Measurements from ENCODE around the gene UST.

UST gene

GRCh38 chr6:148924226-148925012 lies 177.6 kb downstream of the UST start:
- DNase-seq (ENCODE audit: low read depth) = no peak
- Histone ChIP-seq H3K9me3 (ENCODE audit: control insufficient read depth, low read length) (peaks cover under 1% of the 10 kb centered on the region), H3K27me3 (replicated peaks; ENCODE audit: control insufficient read depth, insufficient read depth, low read length) (no peaks in the 10 kb centered on the region), H3K9ac (ENCODE audit: low read length) (no peak overlapping the region), H3K4me1 (ENCODE audit: control insufficient read depth, insufficient read depth, low read length) (peaks cover 3% of the 10 kb centered on the region), H3K36me3 (ENCODE audit: control insufficient read depth, insufficient read depth, low read length, severe bottlenecking) (no peaks in the 10 kb centered on the region), H3K4me3 (ENCODE audit: low read length) (no peak overlapping the region)

GRCh38 chr6:148925701-148926100 lies 178.9 kb downstream of the UST start:
- Histone ChIP-seq H3K9ac (ENCODE audit: low read length) (no peak overlapping the region), H3K4me3 (ENCODE audit: low read length) (no peak overlapping the region), H3K36me3 (ENCODE audit: control insufficient read depth, insufficient read depth, low read length, severe bottlenecking) (no peaks in the 10 kb centered on the region), H3K4me1 (ENCODE audit: control insufficient read depth, insufficient read depth, low read length) (peaks cover 3% of the 10 kb centered on the region), H3K9me3 (ENCODE audit: control insufficient read depth, low read length) (no peaks in the 10 kb centered on the region), H3K27me3 (replicated peaks; ENCODE audit: control insufficient read depth, insufficient read depth, low read length) (no peaks in the 10 kb centered on the region)
- DNase-seq (ENCODE audit: low read depth) = no peak

GRCh38 chr6:148926478-148926877 lies 179.6 kb downstream of the UST start:
- Histone ChIP-seq H3K4me1 (ENCODE audit: control insufficient read depth, insufficient read depth, low read length) (peaks cover 3% of the 10 kb centered on the region), H3K27me3 (replicated peaks; ENCODE audit: control insufficient read depth, insufficient read depth, low read length) (no peaks in the 10 kb centered on the region), H3K36me3 (ENCODE audit: control insufficient read depth, insufficient read depth, low read length, severe bottlenecking) (no peaks in the 10 kb centered on the region), H3K4me3 (ENCODE audit: low read length) (no peak overlapping the region), H3K9me3 (ENCODE audit: control insufficient read depth, low read length) (no peaks in the 10 kb centered on the region), H3K9ac (ENCODE audit: low read length) (no peak overlapping the region)
- peak; percentile 16 for DNase-seq (ENCODE audit: low read depth)

GRCh38 chr6:148927586-148927985 lies 180.8 kb downstream of the UST start:
- H3K27me3 ChIP-seq (replicated peaks; ENCODE audit: control insufficient read depth, insufficient read depth, low read length) = no peaks in the 10 kb centered on the region
- H3K9ac ChIP-seq (ENCODE audit: low read length) = no peak overlapping the region
- H3K36me3 ChIP-seq (ENCODE audit: control insufficient read depth, insufficient read depth, low read length, severe bottlenecking) = no peaks in the 10 kb centered on the region
- no peak overlapping the region for H3K4me3 ChIP-seq (ENCODE audit: low read length)
- H3K4me1 ChIP-seq (ENCODE audit: control insufficient read depth, insufficient read depth, low read length) = peaks cover 3% of the 10 kb centered on the region
- DNase-seq (ENCODE audit: low read depth) = no peak
- H3K9me3 ChIP-seq (ENCODE audit: control insufficient read depth, low read length) = no peaks in the 10 kb centered on the region

GRCh38 chr6:148928811-148929210 lies 182.0 kb downstream of the UST start:
- Histone ChIP-seq H3K36me3 (ENCODE audit: control insufficient read depth, insufficient read depth, low read length, severe bottlenecking) (no peaks in the 10 kb centered on the region), H3K9me3 (ENCODE audit: control insufficient read depth, low read length) (no peaks in the 10 kb centered on the region), H3K4me3 (ENCODE audit: low read length) (no peak overlapping the region), H3K27me3 (replicated peaks; ENCODE audit: control insufficient read depth, insufficient read depth, low read length) (no peaks in the 10 kb centered on the region), H3K9ac (ENCODE audit: low read length) (no peak overlapping the region), H3K4me1 (ENCODE audit: control insufficient read depth, insufficient read depth, low read length) (peaks cover 8% of the 10 kb centered on the region)
- no peak for DNase-seq (ENCODE audit: low read depth)

- Histone ChIP-seq H3K27me3 (replicated peaks; ENCODE audit: control insufficient read depth, insufficient read depth, low read length) (no peaks in the 10 kb centered on the region), H3K36me3 (ENCODE audit: control insufficient read depth, insufficient read depth, low read length, severe bottlenecking) (no peaks in the 10 kb centered on the region), H3K4me1 (ENCODE audit: control insufficient read depth, insufficient read depth, low read length) (peaks cover 26% of the 10 kb centered on the region), H3K4me3 (ENCODE audit: low read length) (no peak overlapping the region), H3K9me3 (ENCODE audit: control insufficient read depth, low read length) (no peaks in the 10 kb centered on the region), H3K9ac (ENCODE audit: low read length) (no peak overlapping the region)
- no peak for DNase-seq (ENCODE audit: low read depth)
Measured at GRCh38 chr6:148932208-148932607, 185.4 kb downstream of the UST start.

GRCh38 chr6:148932731-148933130 lies 185.9 kb downstream of the UST start:
- Histone ChIP-seq H3K4me3 (ENCODE audit: low read length) (no peak overlapping the region), H3K9ac (ENCODE audit: low read length) (no peak overlapping the region), H3K36me3 (ENCODE audit: control insufficient read depth, insufficient read depth, low read length, severe bottlenecking) (no peaks in the 10 kb centered on the region), H3K4me1 (ENCODE audit: control insufficient read depth, insufficient read depth, low read length) (peaks cover 26% of the 10 kb centered on the region), H3K9me3 (ENCODE audit: control insufficient read depth, low read length) (no peaks in the 10 kb centered on the region), H3K27me3 (replicated peaks; ENCODE audit: control insufficient read depth, insufficient read depth, low read length) (no peaks in the 10 kb centered on the region)
- peak; percentile 6 for DNase-seq (ENCODE audit: low read depth)

GRCh38 chr6:148934539-148934938 lies 187.7 kb downstream of the UST start:
- H3K36me3 ChIP-seq (ENCODE audit: control insufficient read depth, insufficient read depth, low read length, severe bottlenecking) = no peaks in the 10 kb centered on the region
- no peak for DNase-seq (ENCODE audit: low read depth)
- no peak overlapping the region for H3K4me3 ChIP-seq (ENCODE audit: low read length)
- H3K9me3 ChIP-seq (ENCODE audit: control insufficient read depth, low read length) = no peaks in the 10 kb centered on the region
- H3K27me3 ChIP-seq (replicated peaks; ENCODE audit: control insufficient read depth, insufficient read depth, low read length) = no peaks in the 10 kb centered on the region
- H3K4me1 ChIP-seq (ENCODE audit: control insufficient read depth, insufficient read depth, low read length) = peaks cover 26% of the 10 kb centered on the region
- no peak overlapping the region for H3K9ac ChIP-seq (ENCODE audit: low read length)

- Histone ChIP-seq H3K36me3 (ENCODE audit: control insufficient read depth, insufficient read depth, low read length, severe bottlenecking) (no peaks in the 10 kb centered on the region), H3K9me3 (ENCODE audit: control insufficient read depth, low read length) (no peaks in the 10 kb centered on the region), H3K9ac (ENCODE audit: low read length) (no peak overlapping the region), H3K27me3 (replicated peaks; ENCODE audit: control insufficient read depth, insufficient read depth, low read length) (no peaks in the 10 kb centered on the region), H3K4me1 (ENCODE audit: control insufficient read depth, insufficient read depth, low read length) (peaks cover 26% of the 10 kb centered on the region), H3K4me3 (ENCODE audit: low read length) (peak overlapping the region; percentile 11)
- DNase-seq (ENCODE audit: low read depth) = no peak
Measured at GRCh38 chr6:148934961-148935360, 188.1 kb downstream of the UST start.

GRCh38 chr6:148935705-148936435 lies 189.0 kb downstream of the UST start:
- Histone ChIP-seq H3K9ac (ENCODE audit: low read length) (no peak overlapping the region), H3K4me3 (ENCODE audit: low read length) (peak overlapping the region; percentile 11), H3K36me3 (ENCODE audit: control insufficient read depth, insufficient read depth, low read length, severe bottlenecking) (no peaks in the 10 kb centered on the region), H3K9me3 (ENCODE audit: control insufficient read depth, low read length) (no peaks in the 10 kb centered on the region), H3K4me1 (ENCODE audit: control insufficient read depth, insufficient read depth, low read length) (peaks cover 26% of the 10 kb centered on the region), H3K27me3 (replicated peaks; ENCODE audit: control insufficient read depth, insufficient read depth, low read length) (no peaks in the 10 kb centered on the region)
- peak; percentile 44 for DNase-seq (ENCODE audit: low read depth)

GRCh38 chr6:148943451-148943850 lies 196.6 kb downstream of the UST start:
- Histone ChIP-seq H3K9ac (ENCODE audit: low read length) (no peak overlapping the region), H3K27me3 (replicated peaks; ENCODE audit: control insufficient read depth, insufficient read depth, low read length) (no peaks in the 10 kb centered on the region), H3K4me1 (ENCODE audit: control insufficient read depth, insufficient read depth, low read length) (peaks cover 22% of the 10 kb centered on the region), H3K36me3 (ENCODE audit: control insufficient read depth, insufficient read depth, low read length, severe bottlenecking) (no peaks in the 10 kb centered on the region), H3K9me3 (ENCODE audit: control insufficient read depth, low read length) (no peaks in the 10 kb centered on the region), H3K4me3 (ENCODE audit: low read length) (no peak overlapping the region)
- DNase-seq (ENCODE audit: low read depth) = peak; percentile 69
